GM19328 (cell line): ENCODE data around the gene CBX7.

Experiments used
- ATAC-seq: cut with Tn5 transposase; IDR thresholded peaks from one replicate; pipeline ENCODE4 v1.9.1; 2021; ENCODE audit warnings: mild to moderate bottlenecking, moderate library complexity; ENCODE audit not compliant: unreplicated experiment

The CBX7 gene

GRCh38 chr22:39128508-39128907, 24.0 kb downstream of the CBX7 start:
- ATAC-seq = no peak

GRCh38 chr22:39125622-39126021, 26.9 kb downstream of the CBX7 start:
- ATAC-seq = no peak

- ATAC-seq = no peak
These were observed 28.5 kb downstream of the CBX7 start for GRCh38 chr22:39123751-39124581.

- ATAC-seq = no peak
These were observed 29.6 kb downstream of the CBX7 start for GRCh38 chr22:39122772-39123470.

- no peak for ATAC-seq
These were observed 31.5 kb downstream of the CBX7 start for GRCh38 chr22:39120983-39121382.

- no peak for ATAC-seq
These were observed 34.8 kb downstream of the CBX7 start for GRCh38 chr22:39117585-39118191.

GRCh38 chr22:39115977-39116621, 36.4 kb downstream of the CBX7 start:
- no peak for ATAC-seq

- no peak for ATAC-seq
These were observed 36.9 kb downstream of the CBX7 start for GRCh38 chr22:39115570-39115969.

- ATAC-seq = no peak
These were observed 38.4 kb downstream of the CBX7 start for GRCh38 chr22:39114112-39114511.

GRCh38 chr22:39110631-39111561, 41.6 kb downstream of the CBX7 start:
- ATAC-seq = no peak

- ATAC-seq = no peak
These were observed 43.1 kb downstream of the CBX7 start for GRCh38 chr22:39109361-39109760.

- ATAC-seq = no peak
These were observed 44.0 kb downstream of the CBX7 start for GRCh38 chr22:39108487-39108886.

GRCh38 chr22:39106326-39106725, 46.2 kb downstream of the CBX7 start:
- no peak for ATAC-seq

- no peak for ATAC-seq
These were observed 49.0 kb downstream of the CBX7 start for GRCh38 chr22:39103431-39103830.

GRCh38 chr22:39101226-39101625, 51.3 kb downstream of the CBX7 start:
- ATAC-seq = no peak

GRCh38 chr22:39098576-39098975, 53.9 kb downstream of the CBX7 start:
- ATAC-seq = no peak

- no peak for ATAC-seq
These were observed 54.5 kb downstream of the CBX7 start for GRCh38 chr22:39098026-39098425.

- ATAC-seq = no peak
These were observed 55.1 kb downstream of the CBX7 start, which contains the start of gene APOBEC3H for GRCh38 chr22:39097098-39098020. APOBEC3H (plus strand) TSS chr22:39097244; CDS start chr22:39100279, 3,035 bp downstream.

- ATAC-seq = no peak
These were observed 56.5 kb downstream of the CBX7 start for GRCh38 chr22:39095971-39096370.
